ENCODE data around the gene CLNS1A.
A peak's percentile ranks its signal among the peaks of the same experiment; 100 is the strongest.
"Not testable (repeated sequence)": the region's sequence is repeated elsewhere in the genome, so short reads cannot be mapped to it uniquely, and the experiment has no call there.

CLNS1A gene

DNA sequence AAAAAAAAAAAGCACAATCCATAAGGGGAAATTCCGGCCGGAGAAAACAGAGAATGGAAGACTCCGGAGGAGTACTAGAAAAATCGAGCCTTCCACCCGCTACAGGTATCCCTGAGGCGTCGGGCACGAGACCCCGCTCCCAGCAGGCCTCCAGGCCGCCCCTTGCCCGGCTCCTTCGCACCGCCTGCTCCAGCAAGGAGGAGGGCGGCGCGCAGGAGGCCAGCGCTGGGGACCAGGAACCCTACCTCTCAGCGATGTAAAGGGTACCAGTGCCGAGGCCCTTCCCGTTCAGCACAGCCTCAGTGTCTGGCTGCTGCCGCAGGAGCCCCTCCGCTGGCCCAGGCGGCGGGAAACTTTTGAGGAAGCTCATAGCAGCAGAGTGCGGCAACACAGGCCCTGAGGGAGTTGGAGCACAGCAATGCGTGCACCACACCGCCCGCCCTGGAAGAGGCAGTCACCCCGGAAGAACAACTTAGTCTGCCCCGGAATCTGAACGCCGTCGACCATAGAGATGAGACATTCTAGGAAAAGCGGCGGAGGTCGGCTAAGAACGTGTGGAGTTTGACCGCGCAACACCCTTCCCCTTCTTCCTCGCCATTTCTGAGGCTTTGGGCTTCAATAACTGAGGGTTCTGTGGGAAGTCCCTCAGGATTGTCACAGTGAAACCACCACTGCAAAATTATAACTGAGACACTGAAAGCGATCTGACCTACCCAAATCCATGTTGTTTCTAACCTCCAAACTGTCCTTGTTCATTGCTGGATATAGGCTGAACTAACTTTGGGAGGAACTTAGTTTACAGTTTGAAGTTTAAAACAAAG, at the start of gene CLNS1A:
TSS of gene CLNS1A (minus strand) at position 450 of the 821 bp plus-strand sequence. CDS start at position 370, 80 bp downstream.
- peak; percentile 83 for DNase-seq

DNA sequence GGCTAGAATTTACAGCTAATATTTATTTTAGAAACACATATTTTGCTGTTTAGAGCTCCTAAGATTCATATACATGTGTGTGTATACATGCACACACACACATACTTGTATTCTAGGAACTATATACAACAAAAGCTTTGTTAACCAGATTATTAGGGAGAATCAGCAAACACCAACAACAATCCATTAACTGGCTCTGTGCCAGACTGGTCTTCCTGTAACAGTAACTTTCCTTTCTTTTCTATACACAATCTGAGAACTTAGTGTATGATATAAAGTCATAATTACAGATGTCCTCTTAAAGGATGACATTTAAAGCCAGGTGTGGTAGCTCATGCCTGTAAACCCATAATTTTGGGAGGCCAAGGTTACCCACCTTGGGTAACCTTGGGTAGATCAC, 49.5 kb upstream of the CLNS1A start:
- DNase-seq: no peak

DNA sequence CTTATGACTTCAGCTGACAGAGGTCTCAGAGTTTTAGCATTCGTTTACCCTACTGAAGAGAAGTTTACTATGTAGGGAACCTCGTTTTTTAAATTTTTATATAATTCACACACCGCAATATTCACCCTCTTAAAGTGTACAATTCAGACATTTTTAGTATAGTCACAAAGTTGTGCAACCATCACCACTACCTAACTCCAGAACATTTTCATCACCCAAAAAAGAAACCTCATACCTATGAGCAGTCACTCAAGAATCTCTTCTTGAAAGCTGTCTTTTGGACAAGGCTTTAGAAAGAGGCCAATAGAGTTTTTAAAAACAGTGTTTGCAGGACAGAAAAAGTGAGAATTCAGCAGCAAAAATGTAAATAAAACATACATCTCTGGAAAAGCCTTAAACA, 39.5 kb upstream of the CLNS1A start:
- no peak for DNase-seq

GRCh38 chr11:77672264-77672663, 34.7 kb upstream of the CLNS1A start:
- DNase-seq: no peak

DNA sequence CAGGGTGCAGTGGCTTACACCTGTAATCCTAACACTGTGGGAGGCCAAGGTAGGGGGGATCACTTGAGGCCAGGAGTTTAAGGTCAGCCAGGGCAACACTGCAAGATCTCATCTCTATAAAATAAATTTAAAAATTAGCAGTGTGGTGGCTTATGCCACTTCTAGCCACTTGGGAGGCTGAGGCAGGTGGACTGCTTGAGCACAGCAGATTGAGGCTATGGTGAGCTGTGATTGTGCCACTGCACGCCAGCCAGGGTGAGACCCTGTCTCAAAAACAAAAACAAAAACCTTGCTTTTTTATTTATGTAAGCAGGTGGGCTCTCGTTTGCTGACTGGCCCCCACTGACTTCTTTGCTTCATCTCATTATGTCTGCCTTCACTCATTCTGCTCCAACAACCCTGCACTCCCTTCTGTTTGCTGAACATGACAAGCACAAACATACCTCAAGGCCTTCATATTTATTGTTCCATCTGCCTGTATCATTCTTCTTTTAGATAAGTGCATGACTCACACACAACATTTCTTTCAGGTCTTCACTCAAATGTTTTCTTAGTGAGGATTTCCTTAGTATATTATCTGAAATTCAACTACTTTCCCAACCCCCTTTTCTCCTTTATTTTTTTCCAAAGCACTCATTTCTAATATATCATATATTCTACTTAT, 32.4 kb upstream of the CLNS1A start:
- DNase-seq: no peak

- DNase-seq: no peak
Observed at GRCh38 chr11:77668760-77669159, 31.2 kb upstream of the CLNS1A start.

GRCh38 chr11:77665240-77665965, 27.8 kb upstream of the CLNS1A start:
- DNase-seq: no peak

GRCh38 chr11:77661670-77662069, 24.1 kb upstream of the CLNS1A start:
- DNase-seq: no peak

DNA sequence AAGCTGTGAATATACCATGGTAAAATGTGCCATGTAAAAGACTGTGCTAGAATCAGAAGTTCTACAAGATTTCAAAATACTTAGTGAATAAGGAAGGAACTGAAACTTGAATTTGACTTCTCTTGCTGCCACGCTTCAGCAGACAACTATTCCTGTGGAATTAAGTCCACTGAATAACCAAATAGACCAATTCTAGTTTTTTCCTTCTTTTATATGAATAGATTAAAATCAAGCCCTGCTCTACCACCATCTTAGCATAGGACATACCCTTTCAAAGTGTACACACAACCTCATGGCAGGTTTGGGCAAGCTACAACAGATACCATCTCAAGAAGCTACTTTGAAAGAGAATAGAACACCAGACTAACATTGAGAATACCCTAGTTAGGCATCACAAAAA, 23.4 kb upstream of the CLNS1A start:
- no peak for DNase-seq

DNA sequence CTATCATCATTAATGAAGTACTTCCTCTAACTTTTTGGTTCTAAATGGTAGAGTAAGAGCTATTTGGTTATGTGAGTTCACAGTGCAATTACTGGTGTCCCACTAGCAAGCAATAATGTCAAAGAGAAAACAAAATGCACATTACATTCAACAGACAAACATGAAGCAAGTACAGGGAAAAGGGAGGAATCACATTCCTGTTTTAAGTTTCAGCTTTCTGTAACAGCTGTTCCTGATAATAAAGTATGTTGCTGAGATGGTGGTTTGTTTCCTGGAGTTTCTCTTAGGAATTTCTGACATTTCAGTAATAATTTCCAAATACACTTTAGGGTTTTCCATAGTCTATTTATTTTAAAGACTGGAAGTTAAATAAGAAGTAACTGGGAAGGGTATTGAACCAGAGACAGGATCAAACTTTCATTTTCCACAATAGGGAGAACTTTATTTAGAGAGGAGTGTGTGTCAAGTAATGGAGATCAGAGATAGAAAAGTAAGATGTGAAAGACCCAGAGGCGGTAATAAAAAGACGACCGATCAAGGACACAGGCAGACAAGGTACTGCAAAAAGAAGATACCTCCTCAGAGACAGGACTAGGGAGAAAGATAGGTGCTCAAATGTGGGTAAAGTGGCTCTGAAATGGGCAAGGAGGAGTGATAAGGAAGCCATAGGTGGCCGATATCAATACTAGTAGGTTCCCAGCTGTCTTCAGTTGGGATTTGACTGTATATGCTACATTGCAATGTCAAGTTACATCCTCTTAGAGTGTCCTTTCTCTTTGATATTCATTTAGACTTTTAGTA, 20.8 kb upstream of the CLNS1A start:
- no peak for DNase-seq

- no peak for DNase-seq
Observed at GRCh38 chr11:77656362-77656761, 18.8 kb upstream of the CLNS1A start.

- no peak for DNase-seq
Observed at GRCh38 chr11:77654770-77655434, 17.3 kb upstream of the CLNS1A start.

- DNase-seq: no peak
Observed at GRCh38 chr11:77650123-77650522, 12.5 kb upstream of the CLNS1A start.

DNA sequence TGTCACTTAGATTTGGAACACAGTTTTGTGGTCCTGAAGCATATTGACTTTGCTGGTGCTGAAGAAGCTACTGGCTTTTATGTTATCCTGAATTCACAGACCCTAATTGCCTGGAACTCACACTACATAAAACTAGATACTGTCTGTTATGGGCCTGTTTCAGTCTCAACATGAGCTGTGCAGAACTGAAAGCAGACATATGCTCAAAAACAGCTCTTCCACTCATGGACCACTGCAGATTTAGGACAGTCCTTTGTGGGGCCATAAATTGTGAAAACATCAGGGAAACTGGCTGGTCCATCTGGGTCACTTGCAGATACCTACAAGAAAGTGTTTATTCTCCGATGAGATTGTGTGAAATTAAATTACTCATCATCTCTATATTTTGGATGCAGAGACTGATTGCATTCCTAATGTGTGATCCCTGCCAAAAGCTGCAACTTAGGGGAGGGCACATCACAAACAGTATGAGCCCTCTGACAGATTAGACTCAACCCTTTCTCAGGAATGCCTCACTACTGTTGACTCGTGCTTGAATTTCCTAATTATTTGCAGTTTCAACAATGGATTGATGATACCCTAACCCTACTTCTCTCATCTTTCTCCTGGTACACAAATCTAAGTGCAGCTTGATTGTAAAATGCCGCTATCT, 10.2 kb upstream of the CLNS1A start:
- DNase-seq: no peak

DNA sequence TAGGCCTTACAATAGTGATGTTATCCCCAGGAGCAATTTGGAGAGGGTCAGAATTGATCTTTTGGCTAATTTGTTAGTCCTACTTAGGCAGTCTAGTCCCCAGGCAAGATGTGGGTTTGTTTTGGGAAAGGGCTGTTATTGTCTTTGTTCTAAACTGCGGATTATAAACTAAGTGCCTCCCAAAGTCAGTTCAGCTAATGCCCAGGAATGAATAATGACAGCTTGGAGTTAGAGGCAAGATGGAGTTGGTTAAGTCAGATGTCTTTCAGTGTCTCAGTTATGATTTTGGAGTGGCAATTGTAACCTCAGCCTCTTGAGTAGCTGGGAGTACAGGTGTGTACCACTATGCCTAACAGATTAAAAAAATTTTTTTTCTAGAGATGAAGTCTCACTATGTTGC, 7.3 kb upstream of the CLNS1A start:
- no peak for DNase-seq

DNA sequence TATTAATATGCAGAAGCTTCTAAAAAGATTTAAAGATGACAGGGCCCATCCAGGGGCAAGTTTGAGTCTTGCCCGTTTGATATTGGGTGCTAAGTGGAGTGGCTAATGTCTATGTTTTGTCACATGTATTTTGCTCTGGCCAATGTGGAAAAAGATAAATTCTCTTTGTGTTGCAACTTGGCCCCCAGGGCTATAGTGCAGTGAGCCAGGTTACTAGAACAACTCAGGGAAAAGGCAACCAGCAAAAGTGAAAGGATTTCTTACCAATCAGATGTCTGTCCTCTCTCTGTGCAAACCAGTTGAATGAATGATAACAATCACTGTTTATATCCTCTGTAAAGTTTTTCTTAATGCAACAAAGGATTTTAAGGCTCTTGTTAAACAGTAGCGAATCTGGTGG, 4.6 kb upstream of the CLNS1A start:
- DNase-seq: no peak

GRCh38 chr11:77636731-77637344, 756 bp downstream of the CLNS1A start:
- no peak for DNase-seq

- not testable (repeated sequence) for DNase-seq
Observed at GRCh38 chr11:77633926-77634325, 3.7 kb downstream of the CLNS1A start.

DNA sequence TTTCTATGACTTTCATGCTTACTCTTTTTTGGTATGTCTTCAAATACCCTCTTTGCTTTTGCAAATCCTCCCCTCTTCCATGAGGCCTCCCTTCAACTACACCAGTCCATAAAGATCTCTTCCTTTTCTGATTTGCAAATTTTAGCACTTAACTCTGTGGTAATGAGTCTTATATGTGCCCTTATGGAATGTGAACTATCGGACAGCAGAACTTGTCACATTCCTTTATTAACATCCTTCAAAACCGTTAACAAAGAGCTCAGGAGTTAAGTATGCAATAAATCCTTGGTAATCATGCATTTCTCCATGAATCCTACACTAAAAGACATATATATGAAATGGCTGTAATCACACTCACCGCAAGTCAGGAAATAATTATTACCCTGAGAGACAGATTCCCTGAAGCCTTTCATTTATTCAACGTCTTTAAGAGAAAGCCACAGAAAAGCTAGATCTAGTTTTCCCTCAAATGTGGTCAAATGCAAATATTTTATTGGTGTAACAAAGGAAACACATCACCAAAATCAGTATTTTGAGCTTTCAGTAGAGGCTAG, 7.4 kb downstream of the CLNS1A start:
- DNase-seq: no peak

GRCh38 chr11:77619576-77620198, 17.9 kb downstream of the CLNS1A start:
- DNase-seq: no peak

DNA sequence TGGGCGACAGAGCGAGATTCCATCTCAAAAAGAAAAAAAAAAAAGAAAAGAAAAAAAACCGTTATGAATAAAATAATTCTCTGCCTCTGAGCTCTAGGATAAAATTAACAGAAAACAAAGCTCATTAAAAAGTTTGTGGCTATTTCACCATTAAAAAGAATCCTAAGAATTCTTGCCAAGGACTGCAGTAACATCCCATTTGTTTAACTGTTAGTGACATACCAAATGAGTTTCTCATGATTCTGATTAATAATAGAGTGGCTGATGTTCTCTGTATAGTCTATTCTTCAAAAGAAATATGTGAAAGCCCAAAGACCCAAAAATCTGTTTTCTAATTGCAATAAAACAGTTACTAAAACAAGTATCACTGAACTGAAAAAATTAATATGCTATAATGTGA, 19.7 kb downstream of the CLNS1A start:
- no peak for DNase-seq

All from DMS 273 treated with DMSO at 0.1 percent for 48 hours (cell line).